ENCODE measurements around the gene PCCA.

DNA sequence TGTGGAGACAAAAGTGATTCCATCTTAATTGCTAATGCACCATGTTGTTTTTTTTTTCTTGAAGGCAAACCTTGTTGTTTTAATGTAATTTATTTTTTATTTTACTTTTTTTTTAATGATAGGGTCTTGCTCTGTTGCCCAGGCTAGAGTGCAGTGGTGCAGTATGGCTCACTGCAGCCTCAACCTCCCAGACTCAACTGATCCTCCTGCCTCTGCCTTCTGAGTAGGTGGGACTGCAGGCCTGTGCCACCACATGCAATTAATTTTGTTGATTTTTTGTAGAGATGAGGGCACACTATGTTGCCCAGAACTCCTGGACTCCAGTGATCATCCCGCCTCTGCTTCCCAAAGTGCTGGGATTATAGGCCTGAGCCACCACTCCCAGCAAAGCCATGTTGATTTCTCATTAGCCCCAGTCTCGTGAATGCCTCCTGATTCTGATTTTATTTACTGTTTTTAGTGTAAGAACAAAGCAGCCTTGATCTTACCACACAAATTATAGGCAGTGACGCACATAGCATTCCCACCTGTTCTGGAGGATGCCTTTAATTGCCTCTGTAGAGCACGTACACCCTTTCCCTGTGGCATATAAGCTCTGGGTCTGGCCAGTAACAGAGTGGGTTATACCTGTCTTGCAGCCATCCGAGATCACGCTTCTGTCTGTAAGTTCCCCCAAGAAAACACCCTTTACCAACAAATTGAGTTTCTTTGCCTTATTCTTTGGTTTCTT lies 349.3 kb downstream of the PCCA start:
- TF ChIP-seq, protein P1, sequence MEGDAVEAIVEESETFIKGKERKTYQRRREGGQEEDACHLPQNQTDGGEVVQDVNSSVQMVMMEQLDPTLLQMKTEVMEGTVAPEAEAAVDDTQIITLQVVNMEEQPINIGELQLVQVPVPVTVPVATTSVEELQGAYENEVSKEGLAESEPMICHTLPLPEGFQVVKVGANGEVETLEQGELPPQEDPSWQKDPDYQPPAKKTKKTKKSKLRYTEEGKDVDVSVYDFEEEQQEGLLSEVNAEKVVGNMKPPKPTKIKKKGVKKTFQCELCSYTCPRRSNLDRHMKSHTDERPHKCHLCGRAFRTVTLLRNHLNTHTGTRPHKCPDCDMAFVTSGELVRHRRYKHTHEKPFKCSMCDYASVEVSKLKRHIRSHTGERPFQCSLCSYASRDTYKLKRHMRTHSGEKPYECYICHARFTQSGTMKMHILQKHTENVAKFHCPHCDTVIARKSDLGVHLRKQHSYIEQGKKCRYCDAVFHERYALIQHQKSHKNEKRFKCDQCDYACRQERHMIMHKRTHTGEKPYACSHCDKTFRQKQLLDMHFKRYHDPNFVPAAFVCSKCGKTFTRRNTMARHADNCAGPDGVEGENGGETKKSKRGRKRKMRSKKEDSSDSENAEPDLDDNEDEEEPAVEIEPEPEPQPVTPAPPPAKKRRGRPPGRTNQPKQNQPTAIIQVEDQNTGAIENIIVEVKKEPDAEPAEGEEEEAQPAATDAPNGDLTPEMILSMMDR (IDR thresholded peaks at IDR 0.05; ENCODE audit: low read depth, low read length), result no peak
- TF ChIP-seq EZH2phosphoT487 (IDR thresholded peaks at IDR 0.05; ENCODE audit: low read depth), result no peak
